ENCODE results near the gene STRC.
"Not testable (repeated sequence)": the region's sequence is repeated elsewhere in the genome, so short reads cannot be mapped to it uniquely, and the experiment has no call there.

GRCh38 chr15:43599131-43599530, 19.5 kb downstream of the STRC start:
- not testable (repeated sequence) for TF ChIP-seq CTCF, POLR2A (IDR thresholded peaks at IDR 0.05)

Data from stomach (tissue), 4 donors.